Neuronal stem cell (in vitro differentiated cells): Measurements from ENCODE around the gene HIP1.
A peak's percentile ranks its signal among the peaks of the same experiment; 100 is the strongest.

ENCODE experiments used
- DNase-seq: peaks from one replicate; pipeline ENCODE4 v3.0.0-alpha.2; 2013; ENCODE audit warnings: low spot score
- H2AFZ ChIP-seq: one replicate; pipeline ENCODE4 v1.6.1; 2013; ENCODE audit warnings: mild to moderate bottlenecking, low read length, inconsistent platforms
- H2AK5ac ChIP-seq: 2 replicates; pipeline ENCODE4 v1.6.1; 2013; ENCODE audit warnings: low read depth, mild to moderate bottlenecking, inconsistent platforms, low read length, moderate library complexity, mixed read lengths
- H2BK120ac ChIP-seq: 2 replicates; pipeline ENCODE4 v1.6.1; 2013; ENCODE audit warnings: low read depth, mild to moderate bottlenecking, inconsistent platforms, low read length, moderate library complexity, mixed read lengths
- H2BK12ac ChIP-seq: one replicate; pipeline ENCODE4 v1.6.1; 2013; ENCODE audit warnings: low read length, inconsistent platforms
- H2BK15ac ChIP-seq: 2 replicates; pipeline ENCODE4 v1.6.1; 2013; ENCODE audit warnings: mild to moderate bottlenecking, low read length, inconsistent platforms, mixed read lengths
- H2BK5ac ChIP-seq: one replicate; pipeline ENCODE4 v1.6.1; 2013; ENCODE audit warnings: inconsistent platforms, mild to moderate bottlenecking, low read length, moderate library complexity
- H3K14ac ChIP-seq: one replicate; pipeline ENCODE4 v1.6.1; 2013; ENCODE audit warnings: low read length, inconsistent platforms
- H3K18ac ChIP-seq: 2 replicates; pipeline ENCODE4 v1.6.1; 2013; ENCODE audit warnings: low read length, inconsistent platforms
- H3K23ac ChIP-seq: 2 replicates; pipeline ENCODE4 v1.6.1; 2013; ENCODE audit warnings: low read depth, mild to moderate bottlenecking, mixed read lengths, low read length, inconsistent platforms; ENCODE audit not compliant: poor library complexity
- H3K27ac ChIP-seq: replicated peaks from 3 replicates; pipeline ENCODE4 v1.5.1; 2013; ENCODE audit warnings: low read length, inconsistent platforms
- H3K27me3 ChIP-seq, 3 experiments: 2 replicates each; pipeline ENCODE4 v1.6.1; 2013; ENCODE audit warnings: low read length in 3 of 3, mild to moderate bottlenecking in 2 of 3, inconsistent platforms in 1 of 3, low read depth in 1 of 3, mixed read lengths in 1 of 3, moderate library complexity in 1 of 3; ENCODE audit not compliant: control insufficient read depth in 3 of 3, insufficient read depth in 3 of 3
- H3K36me3 ChIP-seq, 2 donors: replicated peaks in 1 of 2; 2 replicates each; pipeline ENCODE4 v1.6.1; 2013; ENCODE audit warnings: low read length in 2 of 2; ENCODE audit not compliant: control insufficient read depth in 2 of 2, insufficient read depth in 2 of 2
- H3K4ac ChIP-seq: 2 replicates; pipeline ENCODE4 v1.6.1; 2013; ENCODE audit warnings: inconsistent platforms, mild to moderate bottlenecking, low read length, moderate library complexity
- H3K4me1 ChIP-seq, 2 donors: 1 replicate in 1 of 2; 2 replicates in 1 of 2; pipeline ENCODE4 v1.6.1; 2013; ENCODE audit warnings: low read length in 2 of 2, low read depth in 1 of 2; ENCODE audit not compliant: control insufficient read depth in 2 of 2, insufficient read depth in 1 of 2
- H3K4me2 ChIP-seq: one replicate; pipeline ENCODE4 v1.6.1; 2013; ENCODE audit warnings: mild to moderate bottlenecking, low read length, inconsistent platforms; ENCODE audit not compliant: insufficient read depth, poor library complexity, severe bottlenecking
- H3K4me3 ChIP-seq, 2 donors: 2 replicates each; pipeline ENCODE4 v1.5.1; 2013; ENCODE audit warnings: low read length in 2 of 2, mild to moderate bottlenecking in 2 of 2, inconsistent platforms in 1 of 2, moderate library complexity in 1 of 2
- H3K79me1 ChIP-seq: one replicate; pipeline ENCODE4 v1.6.1; 2013; ENCODE audit warnings: low read depth, mild to moderate bottlenecking, inconsistent platforms, low read length, moderate library complexity
- H3K9ac ChIP-seq: one replicate; pipeline ENCODE4 v1.6.1; 2013; ENCODE audit warnings: mild to moderate bottlenecking, low read depth, low read length, inconsistent platforms; ENCODE audit not compliant: poor library complexity
- H3K9me3 ChIP-seq, 2 donors: replicated peaks in 1 of 2; 2 replicates each; pipeline versions ENCODE3 to v1.6.1; 2013; ENCODE audit warnings: low read length in 2 of 2, mild to moderate bottlenecking in 2 of 2, inconsistent platforms in 1 of 2, low read depth in 1 of 2, mixed read lengths in 1 of 2, moderate library complexity in 1 of 2; ENCODE audit not compliant: control insufficient read depth in 2 of 2, insufficient read depth in 1 of 2
- H4K8ac ChIP-seq: one replicate; pipeline ENCODE4 v1.6.1; 2013; ENCODE audit warnings: low read depth, mild to moderate bottlenecking, inconsistent platforms, low read length, moderate library complexity
- H4K91ac ChIP-seq: one replicate; pipeline ENCODE4 v1.6.1; 2013; ENCODE audit warnings: low read length, low read depth, mild to moderate bottlenecking, inconsistent platforms; ENCODE audit not compliant: poor library complexity
- WGBS, 2 donors: extraction: QIAGEN DNeasy Blood & Tissue Kit; methylation state at CpG; one replicate each; pipeline ENCODE4 v1.1.7; 2013; ENCODE audit warnings: missing lambda C conversion rate in 2 of 2, mixed read lengths in 1 of 2; ENCODE audit not compliant: insufficient read length in 2 of 2, insufficient replicate concordance in 1 of 2; ENCODE audit errors: extremely low coverage in 2 of 2; 5-methylcytosine and 5-hydroxymethylcytosine counted together

HIP1 gene

GRCh38 chr7:75625868-75626267, 112.9 kb downstream of the HIP1 start:
- peaks cover 18 to 49% of the 10 kb centered on the region in 2 donors for H3K36me3 ChIP-seq
- WGBS, 2 donors: no CpG with 5 or more reads among the region's 5 CpGs
- H3K4me2 ChIP-seq: no peak overlapping the region

GRCh38 chr7:75624134-75624832, 114.5 kb downstream of the HIP1 start:
- Histone ChIP-seq H2BK12ac (no peak overlapping the region), H3K36me3 (peaks cover 21 to 53% of the 10 kb centered on the region in 2 donors), H3K4me1 (peaks cover 0 to 5% of the 10 kb centered on the region in 2 donors), H3K4me3 (no peak overlapping the region), H4K8ac (no peak overlapping the region), H2BK5ac (no peak overlapping the region), H3K27ac (no peak overlapping the region), H2BK15ac (no peak overlapping the region), H3K79me1 (peaks cover 20% of the 10 kb centered on the region), H3K4ac (no peak overlapping the region), H2BK120ac (no peak overlapping the region), H3K9me3 (peaks cover 14 to 31% of the 10 kb centered on the region in 2 donors), H3K4me2 (no peak overlapping the region), H2AFZ (no peak overlapping the region), H2AK5ac (peak overlapping the region; percentile 64), H3K18ac (peak overlapping the region; percentile 27), H3K9ac (peak overlapping the region; percentile 12), H3K23ac (peak overlapping the region; percentile 77), H3K14ac (no peak overlapping the region), H4K91ac (no peak overlapping the region), H3K27me3 (no peaks in the 10 kb centered on the region)
- no peak for DNase-seq
- no CpG with 5 or more reads among the region's 13 CpGs for WGBS, 2 donors

More at GRCh38 chr7:75625868-75626267, 112.9 kb downstream of the HIP1 start:
- no peak overlapping the region for H3K14ac ChIP-seq
- H3K4ac ChIP-seq: no peak overlapping the region
- H2BK5ac ChIP-seq: no peak overlapping the region
- no peak overlapping the region for H2AK5ac ChIP-seq
- DNase-seq: no peak
- H3K27ac ChIP-seq: no peak overlapping the region
- no peak overlapping the region for H2BK12ac ChIP-seq
- H3K27me3 ChIP-seq: no peaks in the 10 kb centered on the region
- peaks cover 0 to 3% of the 10 kb centered on the region in 2 donors for H3K4me1 ChIP-seq
- no peak overlapping the region for H3K9ac ChIP-seq
- peaks cover 14 to 32% of the 10 kb centered on the region in 2 donors for H3K9me3 ChIP-seq
- no peak overlapping the region for H2AFZ ChIP-seq
- H3K4me3 ChIP-seq: no peak overlapping the region
- H2BK15ac ChIP-seq: no peak overlapping the region
- H3K79me1 ChIP-seq: peaks cover 20% of the 10 kb centered on the region
- H3K18ac ChIP-seq: no peak overlapping the region
- no peak overlapping the region for H3K23ac ChIP-seq
- no peak overlapping the region for H2BK120ac ChIP-seq
- H4K8ac ChIP-seq: no peak overlapping the region
- H4K91ac ChIP-seq: no peak overlapping the region

- no peak overlapping the region for H3K4me3 ChIP-seq
- H2BK120ac ChIP-seq: no peak overlapping the region
- no peak overlapping the region for H2AK5ac ChIP-seq
- H2AFZ ChIP-seq: no peak overlapping the region
- no peak overlapping the region for H3K4me2 ChIP-seq
- no CpG with 5 or more reads among the region's 16 CpGs for WGBS, 2 donors
- H3K9me3 ChIP-seq: peaks cover 12 to 24% of the 10 kb centered on the region in 2 donors
- H3K14ac ChIP-seq: no peak overlapping the region
- peaks cover 21% of the 10 kb centered on the region for H3K79me1 ChIP-seq
- no peak overlapping the region for H3K4ac ChIP-seq
- peaks cover 0 to 2% of the 10 kb centered on the region in 2 donors for H3K4me1 ChIP-seq
- no peaks in the 10 kb centered on the region for H3K27me3 ChIP-seq
- peak overlapping the region; percentile 27 for H3K18ac ChIP-seq
- H3K23ac ChIP-seq: peak overlapping the region; percentile 73
- no peak overlapping the region for H3K27ac ChIP-seq
- no peak overlapping the region for H2BK15ac ChIP-seq
- peak overlapping the region; percentile 12 for H3K9ac ChIP-seq
- no peak for DNase-seq
- no peak overlapping the region for H2BK5ac ChIP-seq
- no peak overlapping the region for H4K91ac ChIP-seq
- H4K8ac ChIP-seq: no peak overlapping the region
- H2BK12ac ChIP-seq: no peak overlapping the region
- H3K36me3 ChIP-seq: peaks cover 19 to 54% of the 10 kb centered on the region in 2 donors
These were observed 115.2 kb downstream of the HIP1 start for GRCh38 chr7:75623390-75624133.

GRCh38 chr7:75621124-75621523, 117.6 kb downstream of the HIP1 start:
- Histone ChIP-seq H3K36me3 (peaks cover 17 to 43% of the 10 kb centered on the region in 2 donors), H2BK5ac (no peak overlapping the region), H3K9me3 (peaks cover 2 to 6% of the 10 kb centered on the region in 2 donors), H3K4me3 (no peak overlapping the region), H3K9ac (no peak overlapping the region), H3K14ac (no peak overlapping the region), H3K27ac (no peak overlapping the region), H3K4me1 (peaks cover 0 to 2% of the 10 kb centered on the region in 2 donors), H3K18ac (no peak overlapping the region), H2BK120ac (no peak overlapping the region), H2AFZ (no peak overlapping the region), H2AK5ac (no peak overlapping the region), H2BK12ac (no peak overlapping the region), H2BK15ac (no peak overlapping the region), H4K91ac (no peak overlapping the region), H3K4me2 (no peak overlapping the region), H3K23ac (no peak overlapping the region), H3K79me1 (peaks cover 23% of the 10 kb centered on the region), H3K27me3 (no peaks in the 10 kb centered on the region), H4K8ac (no peak overlapping the region), H3K4ac (no peak overlapping the region)
- WGBS, 2 donors: no CpG with 5 or more reads among the region's 9 CpGs
- DNase-seq: no peak
